Measurements from ENCODE around the gene PRRX2. TPM values are rescaled to one million over a fixed set of nuclear protein-coding genes. Genes with fewer than 3 reads are reported as not detected.

PRRX2 gene
- total and polyA plus RNA-seq, 9 of the 15 experiments (the other 6 are each of a cell fraction or from before 2014, with no cell fraction given), result 0.21 TPM; not detected in 8

DNA sequence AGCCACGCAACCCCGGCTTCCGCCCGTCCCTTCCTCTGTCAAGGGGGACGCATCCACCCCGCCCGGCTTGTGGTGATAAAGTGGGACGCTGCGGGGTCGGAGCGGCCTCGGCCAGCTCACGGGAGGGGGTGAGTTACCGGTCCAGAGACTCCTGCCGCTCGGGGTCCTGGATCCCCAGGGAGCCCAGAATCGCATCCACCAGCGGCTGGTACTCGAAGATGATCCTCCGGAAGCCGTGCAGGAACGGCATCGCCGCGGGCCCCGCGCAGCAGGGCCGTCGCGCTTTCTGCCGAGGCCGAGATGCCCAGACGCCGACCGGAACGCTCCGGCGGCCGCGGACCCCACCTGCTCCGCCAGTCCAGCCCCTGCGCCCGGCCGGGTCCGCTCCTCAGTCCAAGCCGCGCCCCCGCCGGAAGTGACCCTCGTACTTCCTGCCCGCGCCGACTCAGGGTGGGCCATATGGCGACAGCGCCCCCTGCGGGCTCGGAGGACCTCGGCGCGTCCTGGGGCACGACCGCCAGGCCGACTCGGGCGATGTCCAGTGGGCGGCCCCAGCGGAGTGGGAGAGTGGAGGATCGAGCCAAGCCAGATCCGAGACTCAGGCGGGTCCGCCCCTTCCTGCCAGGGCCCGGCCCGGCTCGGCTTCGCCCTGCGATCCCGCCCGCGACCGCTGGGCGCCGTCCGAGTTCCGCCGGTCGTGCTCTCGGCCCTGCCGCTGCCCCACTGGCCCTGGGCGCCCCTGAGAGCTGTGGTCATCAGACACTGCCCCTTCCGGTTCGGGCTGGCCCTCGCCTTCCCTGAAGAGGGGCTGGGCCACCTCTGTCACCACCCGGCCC, 23.5 kb upstream of the PRRX2 start, which contains the start of gene ASB6 (continued):
- TF ChIP-seq ZBTB8A (IDR thresholded peaks at IDR 0.05; ENCODE audit: partially characterized antibody) (no peak), ZFX (CRISPR knock-in tag; IDR thresholded peaks at IDR 0.05) (peak; percentile 82), HDAC3 (IDR thresholded peaks at IDR 0.05; ENCODE audit: borderline replicate concordance, partially characterized antibody) (no peak), ETS2 (tag; IDR thresholded peaks at IDR 0.05; ENCODE audit: borderline replicate concordance, poor library complexity, severe bottlenecking) (no peak), SAP30 (IDR thresholded peaks at IDR 0.05; ENCODE audit: borderline replicate concordance, insufficient read depth, low read depth, low read length, poor library complexity, severe bottlenecking) (peak; percentile 77), GATA2 (CRISPR knock-in tag; IDR thresholded peaks at IDR 0.05) (no peak), FOS (IDR thresholded peaks at IDR 0.05; ENCODE audit: extremely low read depth, insufficient read length) (no peak), LEF1 (IDR thresholded peaks at IDR 0.05) (no peak), E2F3 (CRISPR knock-in tag; IDR thresholded peaks at IDR 0.05) (no peak), TAF7 (tag; IDR thresholded peaks at IDR 0.05) (no peak), GTF2E2 (tag; IDR thresholded peaks at IDR 0.05) (no peak), ZNF551 (CRISPR knock-in tag; IDR thresholded peaks at IDR 0.05) (no peak), RBM25 (IDR thresholded peaks at IDR 0.05; ENCODE audit: low read depth, low read length, severe bottlenecking) (no peak), ZKSCAN1 (IDR thresholded peaks at IDR 0.05; ENCODE audit: low read depth, low read length) (peak; percentile 61; the same call in 1 of the 2 replicates), FUS (optimal IDR thresholded peaks at IDR 0.05; ENCODE audit: low read depth, low read length) (no peak), ZNF707 (CRISPR knock-in tag; conservative IDR thresholded peaks at IDR 0.05) (no peak)
- TF ChIP-seq, protein P1, sequence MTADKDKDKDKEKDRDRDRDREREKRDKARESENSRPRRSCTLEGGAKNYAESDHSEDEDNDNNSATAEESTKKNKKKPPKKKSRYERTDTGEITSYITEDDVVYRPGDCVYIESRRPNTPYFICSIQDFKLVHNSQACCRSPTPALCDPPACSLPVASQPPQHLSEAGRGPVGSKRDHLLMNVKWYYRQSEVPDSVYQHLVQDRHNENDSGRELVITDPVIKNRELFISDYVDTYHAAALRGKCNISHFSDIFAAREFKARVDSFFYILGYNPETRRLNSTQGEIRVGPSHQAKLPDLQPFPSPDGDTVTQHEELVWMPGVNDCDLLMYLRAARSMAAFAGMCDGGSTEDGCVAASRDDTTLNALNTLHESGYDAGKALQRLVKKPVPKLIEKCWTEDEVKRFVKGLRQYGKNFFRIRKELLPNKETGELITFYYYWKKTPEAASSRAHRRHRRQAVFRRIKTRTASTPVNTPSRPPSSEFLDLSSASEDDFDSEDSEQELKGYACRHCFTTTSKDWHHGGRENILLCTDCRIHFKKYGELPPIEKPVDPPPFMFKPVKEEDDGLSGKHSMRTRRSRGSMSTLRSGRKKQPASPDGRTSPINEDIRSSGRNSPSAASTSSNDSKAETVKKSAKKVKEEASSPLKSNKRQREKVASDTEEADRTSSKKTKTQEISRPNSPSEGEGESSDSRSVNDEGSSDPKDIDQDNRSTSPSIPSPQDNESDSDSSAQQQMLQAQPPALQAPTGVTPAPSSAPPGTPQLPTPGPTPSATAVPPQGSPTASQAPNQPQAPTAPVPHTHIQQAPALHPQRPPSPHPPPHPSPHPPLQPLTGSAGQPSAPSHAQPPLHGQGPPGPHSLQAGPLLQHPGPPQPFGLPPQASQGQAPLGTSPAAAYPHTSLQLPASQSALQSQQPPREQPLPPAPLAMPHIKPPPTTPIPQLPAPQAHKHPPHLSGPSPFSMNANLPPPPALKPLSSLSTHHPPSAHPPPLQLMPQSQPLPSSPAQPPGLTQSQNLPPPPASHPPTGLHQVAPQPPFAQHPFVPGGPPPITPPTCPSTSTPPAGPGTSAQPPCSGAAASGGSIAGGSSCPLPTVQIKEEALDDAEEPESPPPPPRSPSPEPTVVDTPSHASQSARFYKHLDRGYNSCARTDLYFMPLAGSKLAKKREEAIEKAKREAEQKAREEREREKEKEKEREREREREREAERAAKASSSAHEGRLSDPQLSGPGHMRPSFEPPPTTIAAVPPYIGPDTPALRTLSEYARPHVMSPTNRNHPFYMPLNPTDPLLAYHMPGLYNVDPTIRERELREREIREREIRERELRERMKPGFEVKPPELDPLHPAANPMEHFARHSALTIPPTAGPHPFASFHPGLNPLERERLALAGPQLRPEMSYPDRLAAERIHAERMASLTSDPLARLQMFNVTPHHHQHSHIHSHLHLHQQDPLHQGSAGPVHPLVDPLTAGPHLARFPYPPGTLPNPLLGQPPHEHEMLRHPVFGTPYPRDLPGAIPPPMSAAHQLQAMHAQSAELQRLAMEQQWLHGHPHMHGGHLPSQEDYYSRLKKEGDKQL (CRISPR knock-in tag; IDR thresholded peaks at IDR 0.05; ENCODE audit: borderline replicate concordance), result 0 out of 2 replicates have a peak, but pooled peaks have one; percentile 28
- TF ChIP-seq, protein P2, sequence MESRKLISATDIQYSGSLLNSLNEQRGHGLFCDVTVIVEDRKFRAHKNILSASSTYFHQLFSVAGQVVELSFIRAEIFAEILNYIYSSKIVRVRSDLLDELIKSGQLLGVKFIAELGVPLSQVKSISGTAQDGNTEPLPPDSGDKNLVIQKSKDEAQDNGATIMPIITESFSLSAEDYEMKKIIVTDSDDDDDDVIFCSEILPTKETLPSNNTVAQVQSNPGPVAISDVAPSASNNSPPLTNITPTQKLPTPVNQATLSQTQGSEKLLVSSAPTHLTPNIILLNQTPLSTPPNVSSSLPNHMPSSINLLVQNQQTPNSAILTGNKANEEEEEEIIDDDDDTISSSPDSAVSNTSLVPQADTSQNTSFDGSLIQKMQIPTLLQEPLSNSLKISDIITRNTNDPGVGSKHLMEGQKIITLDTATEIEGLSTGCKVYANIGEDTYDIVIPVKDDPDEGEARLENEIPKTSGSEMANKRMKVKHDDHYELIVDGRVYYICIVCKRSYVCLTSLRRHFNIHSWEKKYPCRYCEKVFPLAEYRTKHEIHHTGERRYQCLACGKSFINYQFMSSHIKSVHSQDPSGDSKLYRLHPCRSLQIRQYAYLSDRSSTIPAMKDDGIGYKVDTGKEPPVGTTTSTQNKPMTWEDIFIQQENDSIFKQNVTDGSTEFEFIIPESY (CRISPR knock-in tag; IDR thresholded peaks at IDR 0.05), result peak; percentile 93
- TF ChIP-seq, protein P3, sequence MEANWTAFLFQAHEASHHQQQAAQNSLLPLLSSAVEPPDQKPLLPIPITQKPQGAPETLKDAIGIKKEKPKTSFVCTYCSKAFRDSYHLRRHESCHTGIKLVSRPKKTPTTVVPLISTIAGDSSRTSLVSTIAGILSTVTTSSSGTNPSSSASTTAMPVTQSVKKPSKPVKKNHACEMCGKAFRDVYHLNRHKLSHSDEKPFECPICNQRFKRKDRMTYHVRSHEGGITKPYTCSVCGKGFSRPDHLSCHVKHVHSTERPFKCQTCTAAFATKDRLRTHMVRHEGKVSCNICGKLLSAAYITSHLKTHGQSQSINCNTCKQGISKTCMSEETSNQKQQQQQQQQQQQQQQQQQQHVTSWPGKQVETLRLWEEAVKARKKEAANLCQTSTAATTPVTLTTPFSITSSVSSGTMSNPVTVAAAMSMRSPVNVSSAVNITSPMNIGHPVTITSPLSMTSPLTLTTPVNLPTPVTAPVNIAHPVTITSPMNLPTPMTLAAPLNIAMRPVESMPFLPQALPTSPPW (CRISPR knock-in tag; IDR thresholded peaks at IDR 0.05), result peak; percentile 90

All from K562 (cell line).